HCT116 (cell line): Measurements from ENCODE around the gene NR2F1-AS1. TPM values are rescaled to one million over a fixed set of nuclear protein-coding genes. Genes with fewer than 3 reads are reported as not detected.

Source experiments
- ATAC-seq: fragments of 200-7000 bp; cut with Tn5 transposase; 2 replicates; pipeline ENCODE4 v1.9.1; 2020; ENCODE audit warnings: mild to moderate bottlenecking, moderate library complexity
- BruUV-seq: library from RNA; stranded (reverse); fragments of 400-500 nt; replicated peaks from 2 replicates; lab custom pipeline; 2021; lab: Mats Ljungman, UMichigan
- CTCF ChIA-PET: fragments of 300-600 bp; sonication (Branson Sonifier 250); formaldehyde crosslinking; loops from one replicate; lab custom pipeline; 2021; ENCODE audit warnings: antibody characterized with exemption; lab: Charles Lee
- POLR2A ChIA-PET: fragments of 300-600, 350-600 bp; sonication (Branson Sonifier 250); formaldehyde crosslinking; loops from one replicate; lab custom pipeline; 2021; ENCODE audit warnings: antibody characterized with exemption; lab: Charles Lee
- RAD21 ChIA-PET, 2 experiments: fragments of 300-600 bp; sonication (Branson Sonifier 250); formaldehyde crosslinking; loops; one replicate each; lab custom pipeline; 2023; ENCODE audit warnings: low total read pairs in 2 of 2; ENCODE audit not compliant: uncharacterized antibody in 2 of 2, unreplicated experiment in 2 of 2, low non-redundant PET in 1 of 2; lab: Charles Lee
- DNase-seq: peaks from one replicate; pipeline ENCODE4 v3.0.0-alpha.2; 2010; ENCODE audit warnings: low read depth, low spot score
- H2AFZ ChIP-seq: fragments of 200-600 bp; shearing (Covaris generic), sonication (generic); 2 replicates; pipeline ENCODE4 v1.6.1; 2017; ENCODE audit warnings: low read depth, mixed run types, mixed read lengths, antibody characterized with exemption, low read length; ENCODE audit not compliant: poor library complexity, severe bottlenecking
- H3K27ac ChIP-seq: 2 replicates; pipeline ENCODE4 v1.5.1; 2012; ENCODE audit warnings: low read depth, low read length
- H3K27me3 ChIP-seq: fragments of 200-600 bp; sonication (generic); 2 replicates; pipeline ENCODE4 v1.6.1; 2016; ENCODE audit warnings: mixed run types, low read length, mixed read lengths; ENCODE audit not compliant: insufficient read depth
- H3K36me3 ChIP-seq, 2 experiments: fragments of 200-500 bp in 1 of 2; fragments of 200-600 bp in 1 of 2; sonication (Bioruptor generic) in 1 of 2; sonication (generic) in 1 of 2; 2 replicates each; pipeline versions ENCODE4 v1.5.1 to v1.6.1; 2014 to 2016; ENCODE audit warnings: low read length in 2 of 2, inconsistent platforms in 1 of 2, mixed read lengths in 1 of 2, mixed run types in 1 of 2; ENCODE audit not compliant: insufficient read depth in 2 of 2, control insufficient read depth in 1 of 2
- H3K4me1 ChIP-seq, 2 experiments: fragments of 200-600 bp in 1 of 2; sonication (generic) in 1 of 2; 2 replicates each; pipeline versions ENCODE4 v1.5.1 to v1.6.1; 2012 to 2017; ENCODE audit warnings: low read length in 2 of 2, inconsistent platforms in 1 of 2, mild to moderate bottlenecking in 1 of 2, mixed read lengths in 1 of 2, mixed run types in 1 of 2, moderate library complexity in 1 of 2; ENCODE audit not compliant: insufficient read depth in 2 of 2, control insufficient read depth in 1 of 2
- H3K4me2 ChIP-seq: fragments of 200-600 bp; sonication (generic); 2 replicates; pipeline ENCODE4 v1.6.1; 2017; ENCODE audit warnings: mixed run types, low read length, mixed read lengths
- H3K4me3 ChIP-seq, 2 experiments: fragments of 200-600 bp in 1 of 2; sonication (generic) in 1 of 2; replicated peaks in 1 of 2; 2 replicates each; pipeline ENCODE4 v1.5.1; 2011 to 2016; ENCODE audit warnings: low read length in 2 of 2, control low read depth in 1 of 2, low read depth in 1 of 2, mild to moderate bottlenecking in 1 of 2, mixed read lengths in 1 of 2, mixed run types in 1 of 2
- H3K79me2 ChIP-seq: fragments of 200-600 bp; sonication (generic); 2 replicates; pipeline ENCODE4 v1.6.1; 2017; ENCODE audit warnings: mild to moderate bottlenecking, mixed run types, low read length, moderate library complexity, mixed read lengths; ENCODE audit not compliant: insufficient read depth
- H3K9ac ChIP-seq: fragments of 200-600 bp; sonication (generic); 2 replicates; pipeline ENCODE4 v1.6.1; 2016; ENCODE audit warnings: low read length, mixed read lengths
- H3K9me2 ChIP-seq: fragments of 200-600 bp; sonication (generic), shearing (Covaris generic); 2 replicates; pipeline ENCODE4 v1.6.1; 2017; ENCODE audit warnings: mixed run types, mild to moderate bottlenecking, moderate library complexity; ENCODE audit not compliant: insufficient read depth
- H3K9me3 ChIP-seq, 2 experiments: fragments of 200-500 bp in 1 of 2; fragments of 200-600 bp in 1 of 2; sonication (Bioruptor generic) in 1 of 2; sonication (generic) in 1 of 2; 2 replicates each; pipeline ENCODE4 v1.6.1; 2014 to 2017; ENCODE audit warnings: low read length in 2 of 2, mixed read lengths in 2 of 2, inconsistent platforms in 1 of 2, low read depth in 1 of 2, mild to moderate bottlenecking in 1 of 2, mixed run types in 1 of 2, moderate library complexity in 1 of 2; ENCODE audit not compliant: control insufficient read depth in 1 of 2, insufficient read depth in 1 of 2
- H4K20me1 ChIP-seq: fragments of 200-600 bp; sonication (generic), shearing (Covaris generic); 2 replicates; pipeline ENCODE4 v1.6.1; 2017; ENCODE audit warnings: mixed run types, mild to moderate bottlenecking, moderate library complexity; ENCODE audit not compliant: insufficient read depth
- ATF3 ChIP-seq: IDR thresholded peaks from 2 replicates; pipeline ENCODE4 v1.6.1; 2012
- CBX3 ChIP-seq: IDR thresholded peaks from 2 replicates; pipeline ENCODE4 v1.6.1; 2012; ENCODE audit warnings: low read depth
- FOSL1 ChIP-seq: IDR thresholded peaks from 2 replicates; pipeline ENCODE4 v1.6.1; 2012; ENCODE audit warnings: low read depth
- JUND ChIP-seq: IDR thresholded peaks from 2 replicates; pipeline ENCODE4 v1.6.1; 2012
- MAX ChIP-seq: IDR thresholded peaks from 2 replicates; pipeline ENCODE4 v1.6.1; 2012
- POLR2AphosphoS5 ChIP-seq: IDR thresholded peaks from 2 replicates; pipeline ENCODE4 v1.6.1; 2011; ENCODE audit warnings: mild to moderate bottlenecking, low read depth, low read length, moderate library complexity
- REST ChIP-seq: IDR thresholded peaks from 2 replicates; pipeline ENCODE4 v1.6.1; 2012; ENCODE audit warnings: low read depth
- SP1 ChIP-seq: IDR thresholded peaks from 2 replicates; pipeline ENCODE4 v1.6.1; 2012; ENCODE audit warnings: low read depth
- SRF ChIP-seq: IDR thresholded peaks from 2 replicates; pipeline ENCODE4 v1.6.1; 2012; ENCODE audit warnings: low read depth
- YY1 ChIP-seq: IDR thresholded peaks from 2 replicates; pipeline ENCODE4 v1.6.1; 2011; ENCODE audit warnings: low read length, low read depth, moderate library complexity, mild to moderate bottlenecking; ENCODE audit not compliant: insufficient replicate concordance; ENCODE audit errors: extremely low read depth
- ZFX ChIP-seq: fragments of 450-650 bp; IDR thresholded peaks from 2 replicates; pipeline ENCODE4 v1.6.1; 2017
- ZNF274 ChIP-seq: fragments of 200-500 bp; sonication (Bioruptor generic); IDR thresholded peaks from 2 replicates; pipeline ENCODE4 v1.6.1; 2014; ENCODE audit warnings: mild to moderate bottlenecking, low read depth, low read length, inconsistent platforms
- intact Hi-C: fragments of 100-400 bp; cut with micrococcal nuclease; formaldehyde crosslinking; loops from 2 replicates; pipeline ENCODE4 v1.10.0; 2022
- total RNA-seq: library from RNA; stranded (reverse); gene quantifications from one replicate; pipeline ENCODE4 v1.2.1, GENCODE V29; 2021; ENCODE audit not compliant: unreplicated experiment

The NR2F1-AS1 gene
- total RNA-seq, 1 experiment from 2014 or later, result 20.1 TPM

- H3K9ac ChIP-seq, result no peak overlapping the region
- no peaks in the 10 kb centered on the region for H3K9me2 ChIP-seq
- CTCF ChIA-PET, result no interaction called here
- DNase-seq (no peak), ATAC-seq (no peak)
- H3K27me3 ChIP-seq, result no peaks in the 10 kb centered on the region
- no peaks in the 10 kb centered on the region for H3K4me1 ChIP-seq
- H3K27ac ChIP-seq, result no peak overlapping the region
- intact Hi-C loops, result no loop called here
- no peaks in the 10 kb centered on the region for H4K20me1 ChIP-seq
- no peaks in the 10 kb centered on the region for H3K79me2 ChIP-seq
- no peak overlapping the region for H2AFZ ChIP-seq
- H3K9me3 ChIP-seq, result peaks cover 9 to 11% of the 10 kb centered on the region in 2 experiments; a peak in 2 of 4 replicates
- no peak overlapping the region for H3K4me2 ChIP-seq
- TF ChIP-seq MAX (no peak), CBX3 (peak; percentile 46; the same call in 1 of the 2 replicates)
- TF ChIP-seq, all 23 proteins: peak for 1
- Histone ChIP-seq H3K4me3 (no peak overlapping the region), H3K36me3 (no peaks in the 10 kb centered on the region)
- POLR2A ChIA-PET, result no interaction called here
- no TSS peak for BruUV-seq
- RAD21 ChIA-PET, result no interaction called here
These were observed 101.0 kb downstream of the NR2F1-AS1 start for GRCh38 chr5:93479982-93480509.

GRCh38 chr5:93477816-93478215 lies 103.2 kb downstream of the NR2F1-AS1 start:
- H3K9me2 ChIP-seq, result no peaks in the 10 kb centered on the region
- no peaks in the 10 kb centered on the region for H3K27me3 ChIP-seq
- no peak for DNase-seq
- H3K79me2 ChIP-seq, result no peaks in the 10 kb centered on the region
- no peak overlapping the region for H3K27ac ChIP-seq
- H2AFZ ChIP-seq, result no peak overlapping the region
- H3K9me3 ChIP-seq, result peaks cover 9 to 11% of the 10 kb centered on the region in 2 experiments; a peak in 2 of 4 replicates
- H3K9ac ChIP-seq, result no peak overlapping the region
- CTCF ChIA-PET, result no interaction called here
- BruUV-seq, result no TSS peak
- H3K4me3 ChIP-seq, result no peak overlapping the region
- no peaks in the 10 kb centered on the region for H3K4me1 ChIP-seq
- H3K4me2 ChIP-seq, result no peak overlapping the region
- no peak for ATAC-seq
- H3K36me3 ChIP-seq, result no peaks in the 10 kb centered on the region
- no peak for TF ChIP-seq POLR2AphosphoS5
- TF ChIP-seq FOSL1, result no peak
- TF ChIP-seq ZFX, result no peak
- TF ChIP-seq ATF3, result no peak
- no peak for TF ChIP-seq SRF
- TF ChIP-seq JUND, result no peak
- no peak for TF ChIP-seq ZNF274
- TF ChIP-seq MAX, result no peak
- no peak for TF ChIP-seq SP1
- no peak for TF ChIP-seq YY1
- TF ChIP-seq REST, result no peak
- TF ChIP-seq, all 23 proteins: peak for 0
- intact Hi-C loops, result no loop called here
- POLR2A ChIA-PET, result no interaction called here
- no peaks in the 10 kb centered on the region for H4K20me1 ChIP-seq
- RAD21 ChIA-PET, result no interaction called here
